Measurements from ENCODE around the gene MYO1D.

DNA sequence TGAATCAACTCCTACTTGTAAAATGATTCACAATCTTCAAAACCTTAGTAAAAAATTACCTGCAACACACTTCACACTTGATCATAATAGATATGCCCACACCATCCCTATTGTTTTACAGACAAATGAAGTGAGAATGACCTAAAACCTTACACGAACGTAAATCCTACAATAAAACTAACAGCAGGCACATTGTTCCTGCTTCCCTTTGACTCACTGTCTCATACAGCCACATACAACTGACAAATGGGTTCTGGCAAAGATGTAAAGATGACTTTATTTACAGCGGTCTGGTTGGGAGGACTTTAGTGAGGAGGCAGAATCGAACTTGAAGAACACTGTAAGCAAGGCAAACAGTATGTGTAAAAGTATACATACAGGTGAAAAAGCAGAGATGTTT, 188.7 kb downstream of the MYO1D start:
- TF ChIP-seq CTCF (IDR thresholded peaks at IDR 0.05; ENCODE audit: low read depth, low read length, missing input control), result no peak
- TF ChIP-seq ZBTB33 (IDR thresholded peaks at IDR 0.05), result no peak
- TF ChIP-seq YY1 (IDR thresholded peaks at IDR 0.05), result no peak
- TF ChIP-seq, protein P1, sequence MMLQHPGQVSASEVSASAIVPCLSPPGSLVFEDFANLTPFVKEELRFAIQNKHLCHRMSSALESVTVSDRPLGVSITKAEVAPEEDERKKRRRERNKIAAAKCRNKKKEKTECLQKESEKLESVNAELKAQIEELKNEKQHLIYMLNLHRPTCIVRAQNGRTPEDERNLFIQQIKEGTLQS (IDR thresholded peaks at IDR 0.05), result no peak
- no peak for TF ChIP-seq JUND (IDR thresholded peaks at IDR 0.05)
- no peak for TF ChIP-seq TAF1 (conservative IDR thresholded peaks at IDR 0.05)
- no peak for TF ChIP-seq FOXA1 (IDR thresholded peaks at IDR 0.05)
- TF ChIP-seq, protein P2, sequence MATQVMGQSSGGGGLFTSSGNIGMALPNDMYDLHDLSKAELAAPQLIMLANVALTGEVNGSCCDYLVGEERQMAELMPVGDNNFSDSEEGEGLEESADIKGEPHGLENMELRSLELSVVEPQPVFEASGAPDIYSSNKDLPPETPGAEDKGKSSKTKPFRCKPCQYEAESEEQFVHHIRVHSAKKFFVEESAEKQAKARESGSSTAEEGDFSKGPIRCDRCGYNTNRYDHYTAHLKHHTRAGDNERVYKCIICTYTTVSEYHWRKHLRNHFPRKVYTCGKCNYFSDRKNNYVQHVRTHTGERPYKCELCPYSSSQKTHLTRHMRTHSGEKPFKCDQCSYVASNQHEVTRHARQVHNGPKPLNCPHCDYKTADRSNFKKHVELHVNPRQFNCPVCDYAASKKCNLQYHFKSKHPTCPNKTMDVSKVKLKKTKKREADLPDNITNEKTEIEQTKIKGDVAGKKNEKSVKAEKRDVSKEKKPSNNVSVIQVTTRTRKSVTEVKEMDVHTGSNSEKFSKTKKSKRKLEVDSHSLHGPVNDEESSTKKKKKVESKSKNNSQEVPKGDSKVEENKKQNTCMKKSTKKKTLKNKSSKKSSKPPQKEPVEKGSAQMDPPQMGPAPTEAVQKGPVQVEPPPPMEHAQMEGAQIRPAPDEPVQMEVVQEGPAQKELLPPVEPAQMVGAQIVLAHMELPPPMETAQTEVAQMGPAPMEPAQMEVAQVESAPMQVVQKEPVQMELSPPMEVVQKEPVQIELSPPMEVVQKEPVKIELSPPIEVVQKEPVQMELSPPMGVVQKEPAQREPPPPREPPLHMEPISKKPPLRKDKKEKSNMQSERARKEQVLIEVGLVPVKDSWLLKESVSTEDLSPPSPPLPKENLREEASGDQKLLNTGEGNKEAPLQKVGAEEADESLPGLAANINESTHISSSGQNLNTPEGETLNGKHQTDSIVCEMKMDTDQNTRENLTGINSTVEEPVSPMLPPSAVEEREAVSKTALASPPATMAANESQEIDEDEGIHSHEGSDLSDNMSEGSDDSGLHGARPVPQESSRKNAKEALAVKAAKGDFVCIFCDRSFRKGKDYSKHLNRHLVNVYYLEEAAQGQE (IDR thresholded peaks at IDR 0.05), result no peak

Measured in liver (tissue), 3 donors.